Upper lobe of left lung (tissue), 4 donors: Measurements from ENCODE around the gene DIAPH1.

Experiments used
- CTCF ChIP-seq, 6 experiments: fragments of 450-650 bp in 4 of 6; fragments of 200-600 bp in 2 of 6; sonication (generic) in 2 of 6; IDR thresholded peaks; one replicate each; pipeline ENCODE4 v1.5.1; 2016 to 2019; ENCODE audit warnings: antibody characterized with exemption in 6 of 6
- POLR2AphosphoS5 ChIP-seq, 2 donors: sonication (generic); formaldehyde crosslinking; IDR thresholded peaks; one replicate each; pipeline ENCODE4 v1.5.1; 2017; ENCODE audit warnings: antibody characterized with exemption in 2 of 2

GRCh38 chr5:141529002-141529401, 89.8 kb downstream of the DIAPH1 start:
- TF ChIP-seq POLR2AphosphoS5 (IDR thresholded peaks at IDR 0.05) (peak in 1 of 2 donors; percentile 21), CTCF (IDR thresholded peaks at IDR 0.05) (no peak)
